Right cardiac atrium (tissue), 5 donors: Measurements from ENCODE around the gene WDR33. TPM values are rescaled to one million over a fixed set of nuclear protein-coding genes. Genes with fewer than 3 reads are reported as not detected.

Experiments
- ATAC-seq, 2 donors: fragments of 200-7000 bp; cut with Tn5 transposase; one replicate each; pipeline versions ENCODE4 v1.8.0 to v1.9.1; 2020; ENCODE audit warnings: moderate library complexity in 2 of 2, mild to moderate bottlenecking in 1 of 2
- DNase-seq, 3 donors: peaks; one replicate each; pipeline ENCODE4 v3.0.0-alpha.2; 2020
- H3K27ac ChIP-seq: one replicate; pipeline ENCODE4 v1.5.1; 2013; ENCODE audit warnings: mild to moderate bottlenecking, low read length, control low read depth, moderate library complexity
- H3K27me3 ChIP-seq: one replicate; pipeline ENCODE4 v1.6.1; 2013; ENCODE audit not compliant: control insufficient read depth, insufficient read depth
- H3K4me1 ChIP-seq: one replicate; pipeline ENCODE4 v1.6.1; 2013; ENCODE audit warnings: low read length; ENCODE audit not compliant: control insufficient read depth, insufficient read depth
- H3K4me3 ChIP-seq: one replicate; pipeline ENCODE4 v1.5.1; 2013; ENCODE audit warnings: low read length, control low read depth
- H3K9me3 ChIP-seq: one replicate; pipeline ENCODE4 v1.6.1; 2013; ENCODE audit warnings: low read length; ENCODE audit not compliant: control insufficient read depth
- WGBS: extraction: QIAGEN DNeasy Blood & Tissue Kit; methylation state at CpG from one replicate; pipeline ENCODE4 v1.1.7; 2013; 5-methylcytosine and 5-hydroxymethylcytosine counted together
- intact Hi-C, 4 donors: fragments of 100-400 bp; cut with DNase I; formaldehyde crosslinking; loops; one replicate each; pipeline versions ENCODE4 v1.11.0 to v1.14.0; 2022 to 2023
- polyA plus RNA-seq: library from polyadenylated mRNA; stranded (reverse); fragments of 200-250 nt; gene quantifications from one replicate; pipeline ENCODE4 v1.2.3, GENCODE V29; 2013
- total RNA-seq, 4 donors: library from RNA; stranded (reverse); fragmentation: NEBNext Ultra II Directional; extraction: Animal tissue kit (Norgen Biotek cat#: 25700); gene quantifications; one replicate each; pipeline ENCODE4 v1.2.1, GENCODE V29; 2021
- donor health status: healthy with polysubstance abuse.
- donor health status: DM: no; HTN: yes; CAD: no.
- donor health status: DM: no; HTN: no; CAD: no.
- donor health status: DM: no; HTN: yes; CAD: no; lungs with severe emphysema.
- donor health status: DM: yes; HTN: yes; CAD: no.

WDR33 gene
- total and polyA plus RNA-seq, 5 donors: 12.7 to 45.7 (median 40.9) TPM

DNA sequence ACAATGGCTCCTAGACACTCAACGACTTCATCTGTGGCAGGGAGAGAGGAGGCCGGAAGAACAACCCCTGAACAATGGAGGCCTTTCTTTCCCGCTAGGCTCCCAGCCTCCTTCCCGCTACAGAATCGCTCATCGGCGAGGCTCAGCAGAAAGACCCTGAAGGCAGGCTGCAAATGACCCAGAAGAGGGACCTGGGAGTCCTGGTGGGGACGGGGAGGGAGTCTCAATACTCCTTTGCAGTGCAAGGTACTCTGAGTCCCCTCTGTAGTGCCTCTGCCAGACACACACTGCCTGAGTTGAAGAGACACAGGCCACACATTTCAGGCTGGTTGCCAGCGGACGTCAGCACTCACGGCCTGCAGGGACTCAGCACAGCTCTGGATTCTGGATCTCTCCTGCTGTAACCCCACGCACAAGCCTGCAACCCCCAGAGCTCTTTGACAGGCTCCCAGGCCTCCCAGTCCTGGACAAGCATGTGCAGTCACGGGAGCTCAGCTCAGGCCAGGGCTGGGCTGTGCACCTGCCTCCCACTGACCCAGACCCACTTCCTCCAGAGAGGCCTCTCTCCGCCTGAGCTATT is 158.9 kb downstream of the WDR33 start:
- DNase-seq: peak; percentile 92 to 98 (median 96)
- Histone ChIP-seq H3K9me3 (no peaks in the 10 kb centered on the region), H3K27ac (peak overlapping the region; percentile 81), H3K4me3 (no peak overlapping the region), H3K4me1 (peaks cover 48% of the 10 kb centered on the region), H3K27me3 (no peaks in the 10 kb centered on the region)
- peak; percentile 66 to 83 for ATAC-seq
- whole genome bisulfite sequencing: 38% methylated on average over 14 of the region's 14 CpGs
- intact Hi-C loops: no loop called here

DNA sequence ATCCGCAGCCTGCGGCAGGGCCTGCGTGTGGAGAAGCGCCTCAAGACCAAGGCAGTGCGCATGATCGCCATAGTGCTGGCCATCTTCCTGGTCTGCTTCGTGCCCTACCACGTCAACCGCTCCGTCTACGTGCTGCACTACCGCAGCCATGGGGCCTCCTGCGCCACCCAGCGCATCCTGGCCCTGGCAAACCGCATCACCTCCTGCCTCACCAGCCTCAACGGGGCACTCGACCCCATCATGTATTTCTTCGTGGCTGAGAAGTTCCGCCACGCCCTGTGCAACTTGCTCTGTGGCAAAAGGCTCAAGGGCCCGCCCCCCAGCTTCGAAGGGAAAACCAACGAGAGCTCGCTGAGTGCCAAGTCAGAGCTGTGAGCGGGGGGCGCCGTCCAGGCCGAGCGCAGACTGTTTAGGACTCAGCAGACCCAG is 159.6 kb downstream of the WDR33 start:
- intact Hi-C loops: no loop called here
- H3K27me3 ChIP-seq: no peaks in the 10 kb centered on the region
- no peak for ATAC-seq
- peak; percentile 20 to 64 (median 59) for DNase-seq
- peaks cover 46% of the 10 kb centered on the region for H3K4me1 ChIP-seq
- no peaks in the 10 kb centered on the region for H3K9me3 ChIP-seq
- no peak overlapping the region for H3K4me3 ChIP-seq
- WGBS: 82% methylated on average over 29 of the region's 29 CpGs
- peak overlapping the region; percentile 81 for H3K27ac ChIP-seq

Other genes starting within 250 kb of the WDR33 start
- gene GPR17, start 165.0 kb downstream of the WDR33 start, total RNA-seq: under 1 TPM in 2 of 4 donors, not detected in 2; 0.31 to 0.40 TPM
- 4.0 TPM for gene GPR17, start 165.0 kb downstream of the WDR33 start, polyA plus RNA-seq
- 100 to 1,000 TPM; 163 to 224 (median 209) TPM for gene LIMS2, start 135.6 kb downstream of the WDR33 start, total RNA-seq
- 178 TPM for gene LIMS2, start 135.6 kb downstream of the WDR33 start, polyA plus RNA-seq
- 1 to 10 TPM; 3.6 to 5.0 (median 4.4) TPM for gene SFT2D3, start 109.7 kb downstream of the WDR33 start, total RNA-seq
- gene SFT2D3, start 109.7 kb downstream of the WDR33 start, polyA plus RNA-seq: 3.3 TPM
- 10 to 100 TPM; 16.1 to 22.1 (median 20.9) TPM for gene POLR2D, start 47.0 kb upstream of the WDR33 start, total RNA-seq
- gene POLR2D, start 47.0 kb upstream of the WDR33 start, polyA plus RNA-seq: 10.7 TPM
- gene AMMECR1L, start 74.8 kb upstream of the WDR33 start, total RNA-seq: 10 to 100 TPM in 3 of 4 donors, 1 to 10 TPM in 1; 9.8 to 12.1 (median 10.7) TPM
- 5.4 TPM for gene AMMECR1L, start 74.8 kb upstream of the WDR33 start, polyA plus RNA-seq
- 10 to 100 TPM; 11.8 to 15.0 (median 12.6) TPM for gene SAP130, start 216.9 kb upstream of the WDR33 start, total RNA-seq
- 5.7 TPM for gene SAP130, start 216.9 kb upstream of the WDR33 start, polyA plus RNA-seq